Activated naive CD4-positive, alpha-beta T cell treated with Interleukin-2 at 50 U/mL for 16 hours (primary cell): ENCODE measurements around the gene ARHGAP33.

Source experiments
- DNase-seq: peaks from one replicate; pipeline ENCODE4 v3.0.0-alpha.2; 2020

ARHGAP33 gene

DNA sequence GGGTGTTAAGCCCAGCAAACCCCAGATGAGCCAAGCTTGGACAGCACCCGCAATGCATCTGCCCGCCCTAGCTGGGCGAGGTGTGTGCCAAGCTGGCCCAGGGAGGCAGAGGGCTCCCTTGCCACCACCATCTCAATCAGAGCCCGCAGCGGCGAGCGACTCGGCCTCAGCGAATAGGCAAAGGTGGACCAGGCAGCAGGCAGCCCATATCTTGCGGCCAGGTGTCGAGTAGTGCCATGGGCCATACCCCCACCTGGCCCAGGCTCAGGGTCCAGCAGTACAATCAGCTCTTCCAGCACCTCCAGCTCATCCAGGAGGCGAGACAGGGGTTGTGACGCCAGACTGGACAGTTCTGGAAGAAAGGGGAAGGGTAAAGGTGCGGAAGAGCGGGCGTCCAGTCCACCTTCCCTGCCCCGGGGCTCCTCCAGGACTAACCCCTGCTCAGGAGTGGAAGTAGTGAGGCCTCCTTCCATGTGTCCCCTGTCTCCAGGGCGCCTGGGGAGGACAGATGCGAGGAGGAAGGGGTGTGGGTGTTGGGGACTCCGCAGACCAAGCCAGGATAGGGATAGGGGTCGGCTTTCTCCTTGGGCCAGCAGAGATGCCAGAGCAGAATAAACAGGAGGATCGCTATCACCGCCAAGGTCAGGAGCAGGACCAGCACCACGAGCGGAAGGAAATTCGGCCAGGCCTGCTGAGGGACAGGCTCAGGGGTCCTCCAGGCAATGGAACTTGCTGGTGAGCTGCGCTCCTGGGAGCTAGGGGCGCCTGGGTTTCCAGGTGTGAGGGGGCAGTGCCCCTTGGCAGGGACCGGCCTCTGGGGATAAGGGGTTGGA lies 35.9 kb upstream of the ARHGAP33 start:
- no peak for DNase-seq

- DNase-seq, result no peak
These were observed 35.3 kb upstream of the ARHGAP33 start for GRCh38 chr19:35740108-35740422.

GRCh38 chr19:35740423-35741202 lies 34.8 kb upstream of the ARHGAP33 start:
- peak; percentile 96 for DNase-seq

DNA sequence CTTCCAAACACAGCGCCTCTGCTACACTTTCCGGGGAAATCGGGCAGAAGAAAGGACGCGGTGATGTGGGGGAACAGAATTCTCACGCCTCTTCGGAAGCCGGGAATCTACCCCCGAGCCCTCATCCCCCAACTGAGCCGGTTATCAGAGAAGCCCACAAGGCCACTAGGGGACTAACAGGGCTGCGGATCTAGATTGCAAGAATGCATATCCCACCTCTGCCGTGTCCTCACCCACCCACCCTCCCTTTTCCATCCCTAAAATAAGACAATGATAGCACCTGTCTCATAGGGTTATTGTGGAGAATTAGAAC lies 34.2 kb upstream of the ARHGAP33 start:
- no peak for DNase-seq

DNA sequence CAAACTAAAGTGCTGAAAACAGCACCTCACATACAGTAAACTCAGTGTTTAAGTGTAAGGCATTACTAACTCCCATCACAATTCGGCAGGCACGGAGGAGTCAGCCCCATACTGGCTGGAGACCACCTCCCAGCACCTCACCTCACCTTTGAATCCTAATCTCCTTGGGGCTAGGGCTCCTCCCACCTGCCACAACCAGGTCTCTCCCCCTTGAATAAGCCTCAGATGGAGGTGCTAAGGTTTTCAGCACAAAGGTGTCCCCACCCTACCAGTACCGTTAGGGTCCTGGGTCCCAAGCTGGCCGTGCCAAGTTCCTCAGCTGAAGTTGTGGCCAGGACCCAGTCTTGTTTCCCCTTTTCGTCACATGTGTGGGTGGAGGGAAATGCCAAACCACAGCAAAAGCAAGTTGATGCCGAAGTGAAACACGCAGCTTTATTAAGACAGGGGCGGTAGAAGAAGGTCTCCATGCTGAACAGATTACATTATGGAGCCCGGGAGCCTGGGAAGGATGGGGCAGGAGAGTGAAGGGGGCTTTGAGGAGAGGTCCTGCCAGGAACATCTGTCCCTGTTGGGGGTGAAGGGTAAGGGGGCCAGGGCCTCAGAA lies 33.1 kb upstream of the ARHGAP33 start, which contains the start of gene IGFLR1:
Gene IGFLR1 (minus strand): TSS at position 332 of the 604 bp plus-strand sequence. CDS start 1,272 bp downstream, outside the sequence.
- DNase-seq, result peak; percentile 80

DNA sequence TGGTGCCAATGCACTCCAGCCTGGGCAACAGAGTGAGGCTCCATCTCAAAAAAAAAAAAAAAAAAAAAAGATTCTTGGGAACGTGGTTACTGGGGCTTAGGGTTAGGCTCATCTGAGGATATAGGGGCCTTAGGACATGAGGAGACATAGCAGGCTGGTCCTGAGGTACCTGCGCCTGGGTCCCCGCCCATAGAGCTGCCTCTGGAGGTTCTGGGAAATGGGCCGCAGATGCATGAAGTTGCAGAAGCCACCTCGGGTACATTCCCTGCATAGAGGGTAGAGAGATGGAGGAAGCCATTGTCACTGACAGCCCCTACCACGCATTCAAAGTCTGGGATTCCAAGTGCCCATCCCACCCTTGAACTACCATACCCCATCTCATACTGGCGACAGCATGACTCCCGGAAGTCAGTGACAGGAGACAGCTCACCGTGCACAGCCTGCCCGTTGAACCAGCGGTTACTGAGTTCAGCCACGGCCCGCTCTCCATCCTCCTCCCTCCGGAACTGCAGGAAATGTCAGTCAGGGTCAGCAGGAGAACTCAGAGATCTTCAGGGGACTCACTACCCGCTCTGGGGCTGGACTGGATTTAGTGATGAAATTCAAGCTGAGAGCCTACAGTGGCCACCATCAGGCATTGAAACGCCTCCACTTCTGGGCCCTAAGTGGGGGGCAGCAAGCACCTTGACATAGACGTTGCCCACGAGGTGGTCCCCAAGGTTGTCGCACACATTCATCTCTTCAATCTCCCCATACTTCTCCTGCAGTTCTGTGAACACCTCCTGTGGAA lies 31.5 kb upstream of the ARHGAP33 start:
- no peak for DNase-seq

DNA sequence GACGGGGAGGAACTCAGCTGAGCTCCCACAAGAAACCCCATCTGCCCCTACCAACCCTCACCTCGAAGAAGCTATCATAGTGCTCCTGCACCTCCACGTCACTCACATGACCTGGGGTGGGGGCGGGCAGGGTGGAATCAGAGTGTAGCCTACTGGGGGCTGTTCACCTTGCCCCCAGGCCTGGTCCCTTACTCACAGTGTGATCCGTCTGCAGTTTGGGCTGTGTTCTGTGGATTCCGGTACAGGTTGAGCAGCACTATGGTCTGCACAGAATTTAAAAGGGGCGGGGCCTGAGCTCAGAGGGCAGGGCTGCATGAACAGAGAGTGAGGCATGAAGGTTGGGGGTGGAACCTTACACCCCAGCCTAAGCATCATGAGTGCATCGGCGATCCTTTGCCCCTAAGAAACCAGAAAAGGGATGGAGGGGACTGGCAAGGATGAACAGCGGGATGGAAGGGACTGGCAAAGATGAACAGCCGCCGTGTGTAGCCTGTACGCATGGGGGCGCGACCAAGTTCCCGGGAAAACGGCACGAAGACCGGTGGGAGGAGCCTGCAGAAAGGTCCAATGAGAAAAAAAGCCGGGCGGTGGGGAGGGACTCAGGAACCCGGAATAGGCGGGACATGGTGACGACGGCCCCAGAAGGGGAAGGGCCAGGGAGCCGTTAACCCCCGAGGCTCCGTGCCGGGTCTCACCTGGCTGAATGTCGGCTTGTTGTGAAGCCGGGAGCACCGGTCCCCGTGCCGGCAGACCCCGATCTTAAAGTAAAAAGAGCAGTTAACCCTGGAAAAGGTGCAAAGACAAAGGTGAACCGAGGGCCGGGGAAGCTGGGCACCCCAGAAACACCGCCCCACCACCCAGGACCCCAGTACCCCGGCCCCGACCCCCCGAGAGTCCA lies 30.7 kb upstream of the ARHGAP33 start:
- DNase-seq, result peak; percentile 93

- DNase-seq, result peak; percentile 96
These were observed 29.9 kb upstream of the ARHGAP33 start, which contains the start of the genes PSENEN and U2AF1L4 for GRCh38 chr19:35745328-35746086. Gene PSENEN, plus strand, starts transcription at chr19:35745651. Its CDS starts 280 bp downstream, at chr19:35745931. Gene U2AF1L4, minus strand, starts transcription at chr19:35745418. Its CDS starts 27 bp downstream, at chr19:35745391.

DNA sequence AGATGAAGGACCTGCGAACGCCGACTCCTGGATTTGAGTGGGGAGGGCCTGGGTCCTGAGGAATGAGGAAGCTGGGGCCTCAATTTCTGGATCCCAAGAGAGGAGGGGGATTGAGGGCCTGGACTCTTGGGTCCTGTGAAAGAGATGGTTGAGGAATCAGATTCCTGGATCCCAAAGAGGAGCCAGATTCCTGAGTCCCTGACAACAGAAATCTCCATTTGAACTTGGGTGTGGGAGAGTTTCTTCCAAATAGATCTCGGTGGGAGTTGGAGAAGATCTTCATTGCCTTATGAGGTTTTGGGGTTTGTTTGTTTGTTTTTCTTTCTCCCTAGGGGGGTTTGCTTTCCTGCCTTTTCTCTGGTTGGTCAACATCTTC lies 29.3 kb upstream of the ARHGAP33 start:
- no peak for DNase-seq

- DNase-seq, result no peak
These were observed 28.8 kb upstream of the ARHGAP33 start for GRCh38 chr19:35746531-35746930.

DNA sequence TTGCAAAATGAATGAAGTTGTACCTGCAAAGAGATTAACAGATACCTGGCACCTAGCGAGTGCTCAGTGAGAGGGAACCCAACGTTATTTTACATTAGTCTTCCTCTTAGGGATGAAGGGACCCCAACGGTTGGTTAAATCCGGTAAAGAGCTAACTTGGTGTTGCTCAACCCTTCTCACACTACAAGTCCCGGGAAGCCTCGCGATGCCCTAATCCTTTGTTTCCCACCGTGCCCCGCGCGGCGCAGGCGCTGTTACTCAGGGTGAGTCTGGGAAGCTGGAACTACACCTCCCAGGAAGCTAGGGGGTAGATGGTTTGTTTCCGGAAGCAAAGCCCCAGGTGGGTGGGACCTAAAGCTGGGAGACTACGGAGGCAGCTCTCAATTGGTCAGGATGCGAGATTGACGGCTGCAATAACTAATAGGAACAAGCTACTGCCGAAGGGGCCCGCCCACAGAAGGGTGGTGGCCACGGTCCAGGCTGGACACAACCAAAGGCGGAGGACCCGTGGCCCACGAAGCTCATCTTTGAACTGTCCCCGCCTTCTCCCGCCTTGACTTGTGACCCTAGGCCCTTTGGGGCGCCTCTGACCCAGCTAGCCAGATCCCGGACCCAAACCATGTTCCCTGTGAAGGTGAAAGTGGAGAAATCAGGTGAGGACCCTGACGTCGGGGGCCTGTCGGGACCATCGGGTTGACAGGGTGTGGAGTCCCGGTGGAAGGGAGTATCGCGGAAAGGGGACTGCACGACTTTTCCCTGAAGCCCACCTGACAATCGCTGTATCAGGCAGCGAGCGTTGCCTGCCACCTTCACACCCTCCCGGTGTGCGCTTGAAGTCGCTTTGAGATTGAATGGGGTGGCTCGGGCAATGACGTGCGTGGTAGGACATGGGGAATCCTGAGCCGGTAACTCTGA lies 27.0 kb upstream of the ARHGAP33 start, which contains the start of gene LIN37:
Gene LIN37 (plus strand): TSS at position 471 of the 915 bp plus-strand sequence. CDS start 149 bp downstream, at position 620.
- peak; percentile 99 for DNase-seq

DNA sequence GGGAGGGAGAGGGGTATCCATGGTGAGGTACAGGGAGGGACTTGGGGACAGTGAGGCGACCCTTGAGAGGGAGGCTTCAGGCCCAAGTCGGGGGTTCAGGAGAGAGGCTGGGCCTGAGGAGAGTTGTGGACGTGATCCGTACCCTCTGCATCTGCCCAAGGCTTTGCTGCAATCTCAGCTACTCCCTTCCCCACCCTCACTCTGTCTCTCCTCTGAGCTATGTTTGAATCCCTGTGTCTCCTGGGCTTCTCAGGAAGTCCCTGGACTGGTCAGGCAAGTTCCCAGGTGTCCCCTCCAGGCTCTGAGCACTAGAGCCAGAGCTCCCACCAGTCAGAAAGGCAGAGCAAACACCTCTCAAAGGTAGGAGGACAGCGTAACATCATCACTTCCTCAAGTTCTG lies 25.2 kb upstream of the ARHGAP33 start:
- no peak for DNase-seq

- no peak for DNase-seq
These were observed 23.3 kb upstream of the ARHGAP33 start for GRCh38 chr19:35751839-35752745.

DNA sequence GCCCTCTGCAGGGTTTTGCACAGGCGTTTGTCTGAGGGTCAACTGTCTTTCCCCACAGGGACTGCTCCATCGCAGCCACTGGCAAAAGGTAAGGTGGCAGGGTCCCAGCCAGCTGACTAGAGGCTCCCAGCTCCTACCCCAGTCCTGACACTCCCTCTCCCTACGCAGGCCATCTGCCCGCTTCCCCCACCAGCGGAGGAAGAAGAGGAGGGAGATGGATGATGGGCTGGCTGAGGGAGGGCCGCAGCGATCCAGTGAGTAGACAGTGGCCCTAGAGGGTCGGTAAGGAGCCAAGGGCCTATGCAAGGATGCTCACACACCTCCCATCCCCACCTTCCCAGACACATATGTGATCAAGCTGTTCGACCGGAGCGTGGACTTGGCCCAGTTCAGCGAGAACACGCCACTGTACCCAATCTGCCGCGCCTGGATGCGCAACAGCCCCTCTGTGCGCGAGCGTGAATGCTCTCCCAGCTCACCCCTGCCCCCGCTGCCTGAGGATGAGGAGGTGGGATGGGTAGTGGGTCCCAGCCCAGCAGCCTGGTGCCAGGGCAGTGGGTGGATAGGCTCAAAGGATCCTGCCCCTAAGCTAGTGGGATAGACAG lies 22.5 kb upstream of the ARHGAP33 start:
- DNase-seq, result no peak

DNA sequence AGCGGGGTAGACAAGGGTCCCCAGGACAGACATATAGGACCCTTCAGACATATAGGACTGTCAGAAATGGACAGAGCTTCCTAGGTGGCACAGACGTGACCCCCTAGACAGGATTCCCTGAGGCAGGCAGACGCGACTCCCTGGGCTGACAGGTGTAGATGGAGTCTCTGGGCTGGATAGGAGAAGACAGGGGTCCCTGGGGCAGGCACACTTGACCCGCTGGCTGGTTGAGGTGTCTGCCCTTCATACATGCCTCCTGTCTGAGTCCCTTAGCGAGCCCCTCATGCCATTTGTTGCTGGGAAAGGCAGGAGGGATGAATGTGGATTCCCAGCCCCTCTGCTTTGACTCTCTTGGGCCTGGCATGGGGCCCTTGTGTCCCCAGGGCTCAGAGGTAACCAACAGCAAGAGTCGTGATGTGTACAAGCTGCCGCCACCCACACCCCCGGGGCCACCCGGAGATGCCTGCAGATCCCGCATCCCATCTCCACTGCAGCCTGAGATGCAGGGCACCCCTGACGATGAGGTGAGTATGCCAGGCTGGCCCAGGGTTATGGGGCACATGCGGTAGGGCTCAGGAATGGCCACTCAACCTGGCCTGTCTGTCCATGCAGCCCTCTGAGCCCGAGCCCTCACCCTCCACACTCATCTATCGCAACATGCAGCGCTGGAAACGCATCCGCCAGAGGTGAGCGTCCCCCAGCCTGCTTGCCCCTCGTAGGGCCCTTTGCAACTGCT lies 21.6 kb upstream of the ARHGAP33 start:
- DNase-seq, result no peak

GRCh38 chr19:35754370-35755130 lies 20.8 kb upstream of the ARHGAP33 start:
- no peak for DNase-seq

- DNase-seq, result no peak
These were observed 20.2 kb upstream of the ARHGAP33 start for GRCh38 chr19:35755131-35755549.
